ENCODE results near the gene RELN.
A peak's percentile ranks its signal among the peaks of the same experiment; 100 is the strongest.

Gene RELN

DNA sequence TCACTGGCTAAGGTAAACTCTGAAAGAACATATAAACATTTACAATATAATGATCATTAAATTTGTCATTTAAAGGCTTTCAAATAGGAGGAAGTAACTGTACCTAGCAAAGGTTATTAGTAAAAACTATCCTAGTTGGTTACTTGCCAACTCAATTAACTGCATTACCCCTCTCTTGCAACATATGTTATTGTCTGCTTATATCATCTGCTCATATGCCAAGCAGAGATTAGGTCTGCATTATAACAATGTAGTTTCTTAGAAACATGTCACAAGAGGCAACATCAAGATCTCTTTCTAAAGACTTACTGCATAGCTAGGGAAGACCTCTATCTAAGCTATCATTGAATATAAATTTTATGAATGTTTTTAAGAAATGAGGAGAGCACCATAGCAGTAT is 132.5 kb downstream of the RELN start:
- no peak for DNase-seq (ENCODE audit: extremely low spot score)
- ChIA-PET CTCF (no interaction called here), POLR2A (no interaction called here)

DNA sequence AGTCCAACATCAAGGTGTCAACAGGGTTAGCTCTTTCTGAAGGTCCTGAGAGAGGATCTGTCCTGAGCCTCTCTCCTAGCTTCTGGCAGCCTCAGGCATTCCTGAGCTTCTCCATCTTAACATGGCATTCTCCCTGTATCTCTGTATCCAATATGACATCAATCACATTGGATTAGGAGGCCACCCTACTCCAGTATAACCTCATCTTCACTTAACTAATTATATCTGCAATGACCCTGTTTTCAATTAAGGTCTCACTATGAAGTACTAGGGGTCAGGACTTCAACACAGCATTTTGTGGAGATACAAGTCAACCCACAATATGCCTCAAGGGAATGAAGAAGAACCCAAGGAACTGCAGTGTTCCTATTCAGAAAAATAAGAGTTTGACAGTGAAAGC is 133.8 kb downstream of the RELN start:
- ChIA-PET CTCF (no interaction called here), POLR2A (no interaction called here)
- TF ChIP-seq ARNT (IDR thresholded peaks at IDR 0.05): no peak
- TF ChIP-seq LEF1 (IDR thresholded peaks at IDR 0.05; ENCODE audit: borderline replicate concordance): no peak
- TF ChIP-seq FOXA1 (IDR thresholded peaks at IDR 0.05): no peak
- TF ChIP-seq, protein P1, sequence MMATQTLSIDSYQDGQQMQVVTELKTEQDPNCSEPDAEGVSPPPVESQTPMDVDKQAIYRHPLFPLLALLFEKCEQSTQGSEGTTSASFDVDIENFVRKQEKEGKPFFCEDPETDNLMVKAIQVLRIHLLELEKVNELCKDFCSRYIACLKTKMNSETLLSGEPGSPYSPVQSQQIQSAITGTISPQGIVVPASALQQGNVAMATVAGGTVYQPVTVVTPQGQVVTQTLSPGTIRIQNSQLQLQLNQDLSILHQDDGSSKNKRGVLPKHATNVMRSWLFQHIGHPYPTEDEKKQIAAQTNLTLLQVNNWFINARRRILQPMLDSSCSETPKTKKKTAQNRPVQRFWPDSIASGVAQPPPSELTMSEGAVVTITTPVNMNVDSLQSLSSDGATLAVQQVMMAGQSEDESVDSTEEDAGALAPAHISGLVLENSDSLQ (IDR thresholded peaks at IDR 0.05): no peak
- TF ChIP-seq ZNF384 (IDR thresholded peaks at IDR 0.05): no peak
- no peak for TF ChIP-seq NFRKB (IDR thresholded peaks at IDR 0.05)
- TF ChIP-seq FOXM1 (IDR thresholded peaks at IDR 0.05; ENCODE audit: borderline replicate concordance): no peak
- no peak for TF ChIP-seq L3MBTL2 (conservative IDR thresholded peaks at IDR 0.05)
- TF ChIP-seq CTBP1 (IDR thresholded peaks at IDR 0.05; ENCODE audit: borderline replicate concordance): no peak
- TF ChIP-seq FOXK2 (IDR thresholded peaks at IDR 0.05): no peak
- no peak for TF ChIP-seq SUZ12 (IDR thresholded peaks at IDR 0.05)
- TF ChIP-seq TARDBP (IDR thresholded peaks at IDR 0.05): no peak
- TF ChIP-seq ELF4 (IDR thresholded peaks at IDR 0.05): no peak
- TF ChIP-seq BHLHE40 (IDR thresholded peaks at IDR 0.05; ENCODE audit: borderline replicate concordance): no peak
- TF ChIP-seq HDGF (IDR thresholded peaks at IDR 0.05; ENCODE audit: borderline replicate concordance): no peak
- no peak for TF ChIP-seq SP1 (IDR thresholded peaks at IDR 0.05)
- no peak for DNase-seq (ENCODE audit: extremely low spot score)

More for the DNA sequence above, 132.5 kb downstream of the RELN start:
- TF ChIP-seq ARNT (IDR thresholded peaks at IDR 0.05) (no peak), LEF1 (IDR thresholded peaks at IDR 0.05; ENCODE audit: borderline replicate concordance) (no peak), FOXK2 (IDR thresholded peaks at IDR 0.05) (no peak), ZNF384 (IDR thresholded peaks at IDR 0.05) (no peak), TARDBP (IDR thresholded peaks at IDR 0.05) (no peak), CTBP1 (IDR thresholded peaks at IDR 0.05; ENCODE audit: borderline replicate concordance) (no peak), SUZ12 (IDR thresholded peaks at IDR 0.05) (no peak), NFRKB (IDR thresholded peaks at IDR 0.05) (no peak), FOXA1 (IDR thresholded peaks at IDR 0.05) (no peak)

DNA sequence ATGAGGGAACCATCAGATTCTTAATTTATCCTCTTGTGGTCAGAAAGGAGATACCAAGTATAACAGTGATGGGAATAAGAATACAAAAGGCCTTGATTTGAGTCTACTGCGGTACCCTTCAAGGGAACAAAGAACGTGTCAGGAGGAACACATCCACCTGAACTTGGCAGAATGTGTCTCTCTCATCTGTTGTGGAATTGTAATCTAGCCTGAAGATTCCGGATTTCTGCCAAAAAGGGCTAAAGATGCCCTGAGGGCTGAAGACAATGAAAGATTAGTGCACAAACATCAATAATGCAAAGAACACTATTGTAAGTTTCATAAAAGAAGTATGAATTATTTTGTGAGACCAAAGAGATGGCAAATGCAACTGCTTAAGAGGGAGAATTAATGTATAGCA is 134.8 kb downstream of the RELN start:
- ChIA-PET POLR2A (no interaction called here), CTCF (no interaction called here)
- TF ChIP-seq L3MBTL2 (conservative IDR thresholded peaks at IDR 0.05) (no peak), ELF4 (IDR thresholded peaks at IDR 0.05) (no peak), TARDBP (IDR thresholded peaks at IDR 0.05) (no peak), ARNT (IDR thresholded peaks at IDR 0.05) (no peak), LEF1 (IDR thresholded peaks at IDR 0.05; ENCODE audit: borderline replicate concordance) (no peak), SUZ12 (IDR thresholded peaks at IDR 0.05) (no peak), BHLHE40 (IDR thresholded peaks at IDR 0.05; ENCODE audit: borderline replicate concordance) (no peak), FOXA1 (IDR thresholded peaks at IDR 0.05) (no peak), CTBP1 (IDR thresholded peaks at IDR 0.05; ENCODE audit: borderline replicate concordance) (no peak), ZNF384 (IDR thresholded peaks at IDR 0.05) (no peak), FOXK2 (IDR thresholded peaks at IDR 0.05) (no peak), NFRKB (IDR thresholded peaks at IDR 0.05) (no peak)
- TF ChIP-seq, protein P1 (IDR thresholded peaks at IDR 0.05): no peak
- DNase-seq (ENCODE audit: extremely low spot score): no peak

DNA sequence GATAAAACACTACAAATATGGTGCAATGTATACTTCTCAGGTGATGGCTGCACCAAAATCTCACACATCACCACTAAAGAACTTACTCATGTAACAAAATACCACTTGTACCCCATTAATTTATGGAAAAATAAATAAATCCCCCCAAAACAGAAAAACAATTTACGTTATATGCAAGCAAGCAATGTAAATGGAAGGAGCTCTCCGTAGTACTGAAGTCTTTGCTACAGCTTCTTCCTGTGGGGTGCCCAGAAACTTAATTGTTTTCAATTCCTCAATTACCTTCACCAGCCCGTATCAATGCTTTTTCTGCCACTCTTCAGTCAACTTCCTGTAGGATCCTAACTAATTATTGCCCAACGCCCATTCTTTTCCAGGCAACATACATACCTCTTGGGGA is 138.1 kb downstream of the RELN start:
- DNase-seq (ENCODE audit: extremely low spot score): peak; percentile 13
- ChIA-PET POLR2A (no interaction called here), CTCF (no interaction called here)
- TF ChIP-seq FOXA1 (IDR thresholded peaks at IDR 0.05) (no peak), CTBP1 (IDR thresholded peaks at IDR 0.05; ENCODE audit: borderline replicate concordance) (no peak), LEF1 (IDR thresholded peaks at IDR 0.05; ENCODE audit: borderline replicate concordance) (no peak), ZNF384 (IDR thresholded peaks at IDR 0.05) (no peak), FOXM1 (IDR thresholded peaks at IDR 0.05; ENCODE audit: borderline replicate concordance) (no peak), FOXK2 (IDR thresholded peaks at IDR 0.05) (no peak), TARDBP (IDR thresholded peaks at IDR 0.05) (no peak), BHLHE40 (IDR thresholded peaks at IDR 0.05; ENCODE audit: borderline replicate concordance) (no peak), NFRKB (IDR thresholded peaks at IDR 0.05) (no peak), ELF4 (IDR thresholded peaks at IDR 0.05) (no peak), ARNT (IDR thresholded peaks at IDR 0.05) (no peak), SP1 (IDR thresholded peaks at IDR 0.05) (no peak), L3MBTL2 (conservative IDR thresholded peaks at IDR 0.05) (no peak), SUZ12 (IDR thresholded peaks at IDR 0.05) (no peak), HDGF (IDR thresholded peaks at IDR 0.05; ENCODE audit: borderline replicate concordance) (no peak)
- TF ChIP-seq, protein P1 (IDR thresholded peaks at IDR 0.05): no peak

DNA sequence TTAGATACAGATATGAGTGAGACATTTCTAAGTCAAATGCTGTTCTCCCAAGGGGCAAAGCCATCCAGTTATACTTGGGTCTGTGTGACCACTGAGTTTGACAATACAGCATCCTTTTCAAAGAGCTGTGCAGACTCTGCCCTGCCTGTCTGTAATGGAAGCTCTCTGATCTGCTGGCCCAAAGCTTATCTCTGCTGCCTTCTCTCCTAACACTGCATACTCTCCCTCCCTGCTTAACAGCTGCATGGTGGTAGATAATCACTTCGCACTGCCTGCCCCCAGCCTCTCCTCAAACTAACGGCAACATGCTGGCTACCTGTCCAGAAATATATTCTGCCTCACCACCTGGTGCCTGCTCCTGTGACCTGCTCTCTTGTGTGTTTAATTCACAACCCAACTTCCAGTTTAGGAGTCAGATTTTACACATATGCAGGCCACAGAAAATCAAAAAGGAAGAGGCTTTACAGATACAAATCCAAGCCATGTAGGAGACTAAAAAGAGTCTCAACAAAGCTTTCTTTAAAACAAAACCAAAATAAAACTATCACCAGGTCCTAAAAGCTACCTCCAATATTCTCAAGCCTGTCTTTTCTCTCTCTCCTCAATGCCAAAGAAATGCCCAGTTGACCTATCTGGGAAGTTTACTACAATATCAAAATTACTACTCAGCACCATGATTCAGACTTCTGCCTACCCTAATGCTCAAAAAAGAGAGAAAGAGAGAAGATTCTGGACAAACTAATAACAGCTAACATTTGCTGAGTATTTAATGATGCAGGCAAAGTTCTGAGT is 145.6 kb downstream of the RELN start:
- ChIA-PET CTCF (no interaction called here), POLR2A (no interaction called here)
- TF ChIP-seq CTBP1 (IDR thresholded peaks at IDR 0.05; ENCODE audit: borderline replicate concordance) (no peak), SP1 (IDR thresholded peaks at IDR 0.05) (no peak), ELF4 (IDR thresholded peaks at IDR 0.05) (no peak), TARDBP (IDR thresholded peaks at IDR 0.05) (no peak), NFRKB (IDR thresholded peaks at IDR 0.05) (no peak), FOXK2 (IDR thresholded peaks at IDR 0.05) (no peak), ARNT (IDR thresholded peaks at IDR 0.05) (no peak), FOXM1 (IDR thresholded peaks at IDR 0.05; ENCODE audit: borderline replicate concordance) (no peak), FOXA1 (IDR thresholded peaks at IDR 0.05) (no peak), L3MBTL2 (conservative IDR thresholded peaks at IDR 0.05) (no peak), LEF1 (IDR thresholded peaks at IDR 0.05; ENCODE audit: borderline replicate concordance) (no peak), SUZ12 (IDR thresholded peaks at IDR 0.05) (no peak), ZNF384 (IDR thresholded peaks at IDR 0.05) (no peak), BHLHE40 (IDR thresholded peaks at IDR 0.05; ENCODE audit: borderline replicate concordance) (no peak), HDGF (IDR thresholded peaks at IDR 0.05; ENCODE audit: borderline replicate concordance) (no peak)
- TF ChIP-seq, protein P1 (IDR thresholded peaks at IDR 0.05): no peak
- DNase-seq (ENCODE audit: extremely low spot score): no peak

All from HEK293T (cell line).